Pons (tissue), 1 donor: Measurements from ENCODE around the gene L3MBTL4.

ENCODE experiments used
- DNase-seq: peaks from one replicate; pipeline ENCODE4 v3.0.0-alpha.2; 2016; ENCODE audit warnings: low spot score

L3MBTL4 gene

DNA sequence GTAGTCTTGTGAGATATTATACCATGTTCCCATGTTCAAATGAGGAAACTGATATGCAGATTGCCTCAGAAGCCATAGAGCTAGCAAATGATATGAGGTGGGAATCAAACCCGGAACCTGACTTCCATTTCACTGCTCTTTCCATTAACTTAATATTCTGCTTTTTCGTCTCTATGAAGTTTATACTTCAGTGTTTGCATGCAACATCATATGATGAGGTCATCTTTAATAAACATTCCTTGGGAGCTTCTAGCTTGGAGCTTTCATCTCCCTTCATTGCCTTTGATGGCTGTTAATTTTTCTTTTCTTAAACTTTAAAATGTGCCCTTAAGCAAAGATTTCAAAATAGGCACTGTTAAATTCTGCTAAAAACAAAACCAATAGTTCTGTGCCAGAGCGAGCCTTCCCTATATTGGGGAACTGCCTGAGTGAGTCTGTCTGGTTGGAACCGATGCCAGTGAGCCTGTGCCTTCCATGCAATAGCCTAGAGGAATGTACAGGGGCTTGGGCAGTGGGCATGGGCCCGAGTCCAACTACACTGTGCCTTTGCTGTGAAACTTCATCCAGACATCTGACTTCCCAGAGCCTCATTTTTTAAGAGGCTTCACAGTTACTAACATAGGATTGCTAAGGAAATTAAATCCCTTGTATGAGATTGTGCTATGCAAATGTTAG lies 428.3 kb downstream of the L3MBTL4 start:
- DNase-seq, result no peak

DNA sequence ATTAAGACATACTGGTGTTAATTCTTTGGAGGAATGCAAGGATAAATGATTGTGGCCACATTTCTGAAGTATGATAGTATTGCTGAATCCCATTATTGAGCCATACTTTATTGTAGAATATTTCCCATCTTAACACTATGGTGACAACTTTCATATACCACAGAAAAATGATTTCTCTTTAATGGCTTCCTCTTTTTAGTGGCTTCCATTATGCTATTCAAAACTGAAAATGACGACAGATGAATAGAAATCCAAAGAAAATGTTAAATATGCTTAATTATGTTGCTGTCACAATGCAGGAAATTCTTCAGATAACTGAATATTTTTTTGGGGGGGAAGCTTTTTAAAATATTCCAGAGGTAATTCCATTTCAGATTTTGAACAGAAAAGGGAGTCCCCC lies 430.5 kb downstream of the L3MBTL4 start:
- DNase-seq, result no peak

DNA sequence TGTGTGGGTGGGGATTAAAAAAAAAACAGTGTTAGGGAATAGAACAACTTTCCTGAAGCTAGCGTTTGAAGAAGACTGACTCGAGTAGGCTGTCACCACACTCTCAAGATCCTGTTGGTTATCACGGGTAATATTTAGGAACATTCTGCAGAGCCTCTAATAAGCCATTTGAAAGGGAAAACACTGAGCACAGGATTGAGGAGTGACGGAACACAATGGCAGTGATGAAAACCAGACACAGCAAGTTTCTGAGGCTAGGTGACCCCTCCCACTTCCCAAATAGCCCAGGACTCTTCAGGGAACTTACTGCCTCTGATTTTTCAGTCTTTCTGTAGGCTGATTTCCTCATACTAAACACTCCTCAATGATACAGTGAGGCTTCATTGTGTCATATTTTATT lies 431.2 kb downstream of the L3MBTL4 start:
- DNase-seq, result no peak

DNA sequence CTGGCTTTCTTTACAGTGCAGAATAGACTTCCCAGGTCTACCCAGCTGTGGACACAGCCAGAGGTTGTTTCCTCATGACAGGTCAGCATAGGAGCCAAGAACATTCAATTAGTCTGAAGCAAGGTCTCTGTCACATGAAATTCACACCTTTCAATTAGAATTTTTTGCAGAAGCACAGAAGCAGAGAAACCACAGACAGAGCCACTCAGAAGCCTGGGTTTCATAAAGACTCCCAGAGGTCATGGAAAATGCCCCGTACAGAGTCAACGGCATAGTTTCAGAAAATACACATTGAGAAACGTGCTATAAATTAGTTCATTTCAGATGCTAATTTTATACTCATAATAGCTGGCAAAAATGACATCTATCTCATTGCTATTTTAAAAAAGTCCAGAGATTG lies 432.4 kb downstream of the L3MBTL4 start:
- no peak for DNase-seq

DNA sequence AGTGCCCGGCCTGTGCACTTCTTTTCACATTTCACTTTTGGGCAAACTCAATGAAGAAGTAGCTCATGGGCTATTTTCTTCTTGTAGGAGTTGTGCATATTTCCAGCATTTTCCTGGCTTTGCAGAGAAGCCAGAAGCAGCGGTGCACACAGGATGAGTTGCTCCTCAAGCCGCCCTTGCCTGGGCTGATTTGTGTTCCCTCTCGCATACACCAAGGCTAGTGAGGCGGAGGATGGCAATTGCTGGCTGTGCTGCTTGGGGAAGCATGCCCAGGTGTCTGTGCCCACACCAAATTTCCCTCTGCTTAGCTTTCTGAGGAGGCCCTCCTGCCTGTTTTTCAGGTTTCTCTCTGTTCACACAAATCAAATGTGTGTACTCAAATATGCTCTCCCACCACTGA lies 434.0 kb downstream of the L3MBTL4 start:
- DNase-seq, result no peak

GRCh38 chr18:5979971-5980457 lies 434.7 kb downstream of the L3MBTL4 start:
- DNase-seq, result no peak

DNA sequence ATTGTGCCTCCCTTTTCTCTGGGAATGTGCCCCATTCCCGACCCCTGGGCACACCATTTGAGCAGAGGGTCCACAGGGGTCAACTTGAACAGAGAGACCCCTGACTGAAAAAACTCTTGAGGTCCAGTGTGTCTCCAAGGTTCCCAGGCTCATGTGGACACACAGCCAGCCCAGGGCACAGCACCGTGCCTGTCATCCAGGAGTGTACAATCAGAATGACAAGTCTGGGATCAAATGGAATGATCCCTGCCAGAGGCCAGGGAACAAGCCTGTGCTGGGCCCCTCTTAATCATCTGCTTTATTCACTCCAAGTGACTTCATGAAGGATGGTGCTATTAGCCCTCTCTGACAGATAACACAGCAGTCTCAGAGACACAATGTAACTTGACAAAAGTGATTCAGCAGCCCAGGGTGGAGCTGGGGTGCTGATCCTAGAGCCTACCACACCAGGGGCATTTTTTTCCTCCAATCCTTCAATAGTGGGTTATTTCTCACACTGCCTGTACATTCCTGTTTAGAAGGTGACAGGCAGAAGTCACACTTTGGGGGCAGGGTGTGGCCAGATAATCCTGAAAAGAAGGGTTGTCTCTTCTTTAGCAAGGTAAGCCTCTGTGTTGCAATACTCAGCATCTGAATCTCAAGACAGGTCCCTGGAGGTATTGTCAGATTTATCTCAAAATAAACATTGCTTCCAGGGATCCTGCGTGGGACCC lies 435.4 kb downstream of the L3MBTL4 start:
- DNase-seq, result no peak

DNA sequence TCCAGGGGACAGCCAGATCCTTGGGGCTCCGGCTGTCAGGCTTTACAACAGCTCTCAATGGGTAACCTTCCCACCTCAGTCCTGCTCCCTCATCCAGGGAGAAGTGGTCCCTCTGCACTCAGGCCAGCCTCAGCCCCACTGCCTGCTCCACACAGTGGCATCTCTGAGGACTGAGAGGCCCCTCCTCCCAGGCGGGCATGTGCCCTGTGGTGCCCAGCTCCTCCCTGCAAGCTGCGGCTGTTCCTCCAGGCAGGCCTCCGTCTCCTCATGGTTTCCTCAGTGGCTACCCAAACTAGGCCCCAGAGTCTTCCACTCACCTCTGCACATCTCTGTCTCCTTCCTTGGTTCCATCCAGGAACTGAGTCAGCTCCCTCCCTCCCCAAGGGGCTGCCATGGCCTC lies 437.7 kb downstream of the L3MBTL4 start:
- DNase-seq, result no peak

DNA sequence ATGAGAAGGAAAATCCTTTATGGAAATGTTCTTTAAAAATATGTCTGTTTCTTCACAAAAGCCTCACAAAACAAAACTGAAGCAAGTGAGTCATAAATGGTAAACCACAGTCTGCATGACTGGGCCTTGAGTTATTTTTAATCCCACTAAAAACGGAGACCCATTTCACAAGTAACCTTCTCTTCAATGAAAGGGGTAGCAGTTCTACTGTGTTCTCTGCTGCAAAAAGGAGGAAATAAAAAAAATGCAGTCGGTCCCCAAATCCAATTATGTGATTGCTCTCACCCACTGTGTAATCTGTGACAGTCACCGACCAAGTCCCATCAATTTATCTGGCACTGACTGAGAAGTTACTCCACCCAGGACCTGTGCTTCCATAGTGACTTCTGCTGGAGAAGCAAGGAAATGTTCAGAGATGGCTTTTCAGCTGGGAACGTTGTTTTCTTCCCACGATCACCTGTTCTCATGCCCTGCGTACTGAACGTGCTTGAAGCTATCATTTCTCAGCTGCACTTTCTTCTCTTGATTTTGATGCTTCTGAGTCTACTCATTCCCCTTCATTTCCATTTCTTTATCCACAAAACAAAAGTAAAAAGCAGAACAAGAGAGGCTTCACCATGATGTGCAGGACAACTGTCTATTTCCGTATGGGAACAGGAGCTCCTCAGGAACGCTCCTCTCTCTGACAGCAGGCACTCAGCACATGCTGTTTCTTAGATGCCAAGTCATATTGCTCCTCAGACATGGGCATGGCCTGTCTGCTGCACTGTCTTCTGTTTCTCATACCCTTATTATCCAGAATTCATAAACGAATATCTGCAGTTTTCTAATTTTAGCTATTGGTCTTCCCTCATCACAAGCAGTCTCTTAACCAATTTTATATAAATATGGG lies 439.4 kb downstream of the L3MBTL4 start:
- DNase-seq, result peak; percentile 51

GRCh38 chr18:5974696-5975095 lies 440.0 kb downstream of the L3MBTL4 start:
- DNase-seq, result no peak

DNA sequence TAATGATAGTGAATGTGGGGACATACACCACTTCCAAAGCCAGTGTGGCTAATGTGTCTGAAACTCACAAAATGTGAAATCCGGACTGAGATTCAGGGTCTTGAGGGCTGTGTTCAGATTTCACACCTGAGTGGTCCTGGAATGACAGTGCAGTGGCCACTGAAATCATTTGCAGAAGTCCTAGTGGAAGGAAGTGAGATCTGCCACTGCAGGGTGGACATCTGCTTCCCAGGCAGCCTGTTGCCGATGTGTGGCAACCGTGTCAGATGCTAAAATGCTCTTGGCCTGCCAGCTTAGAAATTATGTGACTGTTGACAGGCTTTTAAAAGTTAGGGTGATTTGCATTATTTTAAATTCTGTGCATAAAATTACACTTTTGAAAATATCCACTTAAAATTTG lies 441.6 kb downstream of the L3MBTL4 start:
- no peak for DNase-seq

DNA sequence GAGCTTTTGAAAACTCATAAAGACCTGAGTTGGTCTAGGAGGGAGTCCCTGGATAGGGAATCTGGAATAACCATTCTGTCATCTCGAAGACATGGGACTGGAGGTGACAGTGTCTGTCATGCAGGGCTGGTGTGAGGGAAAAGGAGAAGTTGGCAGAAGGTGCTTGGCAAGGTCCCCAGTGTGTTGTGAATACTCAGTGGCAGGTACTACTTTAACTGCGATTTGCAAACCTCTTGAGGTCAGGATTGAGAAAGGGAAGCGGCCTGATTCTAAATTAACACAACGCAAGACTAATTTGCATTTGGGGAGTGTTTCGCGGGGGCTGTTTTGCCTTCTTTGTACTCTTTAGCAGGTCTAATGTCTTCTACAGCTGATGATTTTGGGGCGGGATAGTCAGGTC lies 442.4 kb downstream of the L3MBTL4 start:
- DNase-seq, result no peak

DNA sequence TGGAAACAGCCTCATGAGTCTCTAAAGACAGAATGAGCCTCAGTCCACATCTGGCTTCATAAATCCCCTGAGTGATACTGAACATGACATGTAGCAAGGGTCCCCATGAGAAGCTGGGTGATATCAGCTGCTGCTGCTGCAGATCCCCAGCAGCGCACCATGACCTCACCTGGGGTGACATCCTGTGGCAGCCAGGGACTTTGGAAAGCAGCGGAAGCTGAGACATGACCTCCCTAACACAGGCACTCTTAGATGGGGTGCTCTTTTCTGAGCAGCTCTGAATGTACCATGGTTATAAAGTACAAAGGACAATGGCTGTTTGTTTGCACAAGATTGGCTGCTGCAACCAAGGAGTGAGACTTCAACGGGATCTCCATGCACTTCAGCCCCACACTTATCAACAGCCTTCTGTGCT lies 444.7 kb downstream of the L3MBTL4 start:
- peak; percentile 93 for DNase-seq

DNA sequence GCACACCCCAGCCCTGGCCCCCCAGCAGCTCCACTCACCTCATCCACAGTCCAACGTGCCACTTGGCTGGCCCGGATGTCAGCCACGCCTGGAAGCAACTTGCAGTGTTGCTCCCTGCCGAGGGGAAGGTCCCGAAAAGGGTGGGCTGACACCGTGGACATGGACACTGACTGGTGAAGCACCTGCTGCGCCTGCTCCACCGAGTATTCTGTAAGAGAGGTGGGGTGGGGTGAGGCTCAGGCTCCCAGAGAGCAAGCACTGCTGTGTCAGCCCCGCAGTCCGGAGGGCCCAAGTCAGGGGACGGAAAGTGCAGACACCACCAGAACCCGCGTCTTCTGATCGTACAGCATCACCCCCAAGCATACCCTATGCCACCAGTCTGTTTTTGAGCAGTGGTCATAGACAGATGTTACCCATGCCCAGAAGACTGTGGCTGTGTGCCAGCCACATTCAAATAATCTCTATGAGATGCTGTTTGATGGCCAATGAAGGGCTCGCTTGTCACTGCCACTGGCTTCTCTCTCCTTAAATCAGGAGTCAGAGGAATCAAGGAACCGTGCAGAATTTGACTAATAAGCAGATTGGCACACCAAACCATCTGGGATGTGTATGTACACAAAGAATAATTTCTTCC lies 445.2 kb downstream of the L3MBTL4 start:
- DNase-seq, result peak; percentile 50

- no peak for DNase-seq
Observed at GRCh38 chr18:5967666-5968065, 447.0 kb downstream of the L3MBTL4 start.

DNA sequence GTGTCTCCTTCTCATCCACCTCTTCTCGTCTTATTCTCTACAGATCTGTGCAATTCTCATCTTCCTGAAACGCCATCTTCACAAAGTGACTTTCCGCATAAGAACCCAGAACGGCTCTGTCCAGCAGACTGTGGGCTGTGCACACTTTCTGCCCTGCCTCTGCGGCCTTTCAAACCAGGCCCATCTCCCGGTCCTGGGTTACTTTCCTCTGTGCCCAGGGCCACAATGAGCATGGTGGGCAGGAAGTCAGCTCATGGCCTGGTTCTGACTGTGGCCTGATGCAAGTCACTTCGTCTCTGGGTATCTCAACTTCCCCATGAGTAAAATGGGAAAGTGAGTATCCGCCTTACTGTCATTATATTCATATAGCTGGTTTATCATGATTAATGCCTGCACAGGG lies 447.7 kb downstream of the L3MBTL4 start:
- no peak for DNase-seq

DNA sequence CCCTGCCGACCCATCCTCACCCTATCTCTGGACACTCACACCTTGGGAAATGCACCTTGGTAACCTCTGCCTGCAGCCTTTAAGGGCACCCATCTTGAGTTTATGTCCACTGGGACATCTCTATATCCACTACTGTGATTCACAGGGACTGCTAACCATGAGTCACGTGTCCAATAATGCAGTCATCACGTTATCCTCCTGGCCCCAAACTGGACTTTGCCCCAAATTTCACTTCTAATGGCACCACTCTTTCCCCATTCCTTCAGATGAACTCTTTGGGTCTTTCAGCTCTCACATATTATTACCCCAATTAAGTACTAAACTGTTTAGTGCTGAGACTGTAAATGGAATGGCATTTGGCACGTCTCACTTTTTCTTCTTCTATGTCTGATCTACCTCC lies 448.2 kb downstream of the L3MBTL4 start:
- DNase-seq, result no peak

DNA sequence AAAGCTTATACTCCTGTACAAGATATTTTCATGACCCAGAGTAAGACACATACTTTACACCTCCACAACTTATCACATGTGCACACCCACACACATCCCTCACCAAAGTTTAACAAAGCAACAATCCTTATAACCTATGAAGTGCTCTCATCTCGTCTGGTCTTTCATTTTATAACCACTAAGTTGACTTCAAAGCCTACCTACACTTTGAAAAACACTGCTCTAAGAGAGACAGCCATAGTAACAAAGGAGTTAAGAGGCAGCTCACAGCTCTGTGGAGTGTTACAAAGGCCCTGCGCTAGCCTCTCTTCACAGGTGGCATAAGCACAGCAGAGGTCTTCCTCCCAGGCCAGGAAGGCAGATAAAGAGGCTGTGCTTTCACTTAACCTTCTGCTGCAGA lies 449.7 kb downstream of the L3MBTL4 start:
- DNase-seq, result no peak

DNA sequence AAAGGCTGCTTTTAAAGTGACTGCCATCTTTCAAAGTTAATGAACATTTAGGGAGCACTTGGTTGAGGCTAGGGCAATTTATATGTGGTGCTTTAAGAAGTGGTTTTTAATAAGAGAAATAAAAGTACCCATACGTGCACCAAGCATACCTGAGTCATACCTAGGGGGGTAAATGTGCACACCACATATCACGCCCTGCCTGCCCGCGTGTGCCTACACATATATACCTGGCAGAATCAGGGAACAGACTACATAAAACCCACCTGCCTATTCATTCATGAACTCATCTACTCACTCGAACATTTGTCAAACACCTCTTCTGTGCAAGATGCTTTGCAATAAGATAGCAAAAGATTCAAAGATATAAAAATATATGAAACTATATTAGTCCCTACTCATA lies 450.1 kb downstream of the L3MBTL4 start:
- DNase-seq, result no peak

DNA sequence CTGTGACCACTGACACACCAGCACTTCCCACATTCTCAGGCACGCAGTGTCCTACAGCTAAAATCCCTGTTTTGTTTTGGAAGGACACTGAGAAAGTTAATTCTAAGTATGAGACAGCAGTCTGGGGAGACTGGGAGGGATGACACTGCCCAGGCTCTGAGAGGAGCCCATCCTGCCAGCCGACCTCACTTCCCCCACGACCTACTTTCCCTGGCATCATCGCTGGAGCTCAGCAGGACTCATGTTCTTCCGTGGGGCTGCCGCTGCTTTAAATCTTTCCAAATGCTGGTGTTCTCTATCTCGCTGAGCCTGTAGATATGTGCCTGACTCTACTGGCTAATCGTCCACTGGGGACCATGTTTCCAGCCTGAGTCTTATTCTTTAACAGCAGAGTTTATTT lies 450.6 kb downstream of the L3MBTL4 start:
- DNase-seq, result no peak

- no peak for DNase-seq
Observed at GRCh38 chr18:5963267-5963666, 451.4 kb downstream of the L3MBTL4 start.

DNA sequence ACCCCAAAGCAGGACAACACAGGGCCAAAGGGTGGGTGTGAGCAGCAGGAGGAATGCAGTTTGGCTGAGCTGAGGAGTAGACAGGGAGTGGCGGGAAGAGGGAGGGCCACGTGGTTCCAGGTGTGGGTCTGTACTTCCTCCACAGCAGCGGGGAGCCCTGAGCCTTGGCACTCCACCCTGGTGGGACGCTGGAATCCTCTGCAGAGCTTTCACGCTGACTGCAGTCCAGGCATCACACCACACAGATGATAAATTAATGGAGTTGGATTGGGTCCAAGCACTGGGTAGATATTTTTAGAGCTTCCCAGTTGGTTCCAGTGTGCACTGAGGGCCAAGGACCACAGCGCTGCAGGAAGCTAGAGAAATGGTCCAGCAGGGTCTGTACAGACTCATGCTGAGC lies 452.3 kb downstream of the L3MBTL4 start:
- DNase-seq, result no peak
